GM18507 (cell line): ENCODE results near the gene SSUH2.

ENCODE experiments used
- DNase-seq: peaks from one replicate; pipeline ENCODE4 v3.0.0; 2011; ENCODE audit warnings: low read depth; ENCODE audit not compliant: insufficient read length; ENCODE audit errors: extremely low spot score
- FAIRE-seq: peaks from 2 replicates; lab custom pipeline; 2011; peaks lifted over from hg19 to GRCh38; lab: Jason Lieb, UNC

SSUH2 gene

DNA sequence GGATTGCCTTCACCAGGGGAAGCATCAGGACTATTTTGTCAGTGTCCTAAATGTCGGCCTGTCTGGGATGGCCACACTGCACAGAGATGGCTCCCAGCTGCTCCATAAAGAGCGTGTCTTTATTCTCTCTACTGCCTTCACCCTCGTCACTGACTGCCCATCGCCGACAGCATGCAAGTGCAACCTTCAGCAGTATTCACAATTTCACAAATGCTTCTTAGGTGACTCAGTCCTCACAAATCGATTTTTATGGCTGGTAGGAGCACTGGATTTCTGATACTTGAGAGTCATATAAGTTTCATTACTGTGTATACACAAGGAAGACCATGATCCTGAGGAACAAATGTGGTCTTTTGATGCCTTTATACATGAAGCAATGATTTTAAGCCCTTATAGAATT, 1.1 kb upstream of the SSUH2 start:
- DNase-seq (no peak), FAIRE-seq (no peak)

DNA sequence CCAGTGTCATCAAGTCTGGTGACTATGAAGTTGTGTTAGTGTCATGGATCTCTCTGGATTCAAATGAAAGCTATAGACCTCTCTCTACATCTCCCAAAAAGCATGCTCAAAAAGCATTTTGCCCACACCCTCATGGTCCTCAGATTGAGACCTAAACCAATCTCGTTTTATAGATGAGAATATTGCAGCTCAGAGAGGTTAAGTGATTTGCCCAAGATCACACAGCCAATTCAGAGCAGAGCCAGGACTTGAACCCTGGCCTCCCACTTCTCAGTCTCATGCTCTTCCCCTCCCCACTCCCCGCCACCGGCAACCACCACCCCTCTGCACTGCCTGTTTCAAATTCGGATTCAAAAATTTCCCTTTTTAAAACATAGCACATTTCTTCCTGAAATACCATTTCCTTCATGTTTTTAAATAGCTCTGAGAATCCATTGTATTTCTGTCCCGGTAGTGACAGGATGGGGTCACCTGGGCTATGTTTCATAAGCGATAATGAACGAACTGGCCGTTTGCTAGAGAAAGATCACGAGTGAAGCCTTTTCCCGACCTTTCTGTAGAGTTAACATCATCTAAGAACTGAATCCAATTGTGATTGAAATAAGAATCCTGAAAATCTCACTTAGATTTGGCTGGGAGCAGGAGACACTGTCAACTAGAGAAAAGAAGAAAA, 769 bp downstream of the SSUH2 start:
- no peak for DNase-seq
- no peak for FAIRE-seq

DNA sequence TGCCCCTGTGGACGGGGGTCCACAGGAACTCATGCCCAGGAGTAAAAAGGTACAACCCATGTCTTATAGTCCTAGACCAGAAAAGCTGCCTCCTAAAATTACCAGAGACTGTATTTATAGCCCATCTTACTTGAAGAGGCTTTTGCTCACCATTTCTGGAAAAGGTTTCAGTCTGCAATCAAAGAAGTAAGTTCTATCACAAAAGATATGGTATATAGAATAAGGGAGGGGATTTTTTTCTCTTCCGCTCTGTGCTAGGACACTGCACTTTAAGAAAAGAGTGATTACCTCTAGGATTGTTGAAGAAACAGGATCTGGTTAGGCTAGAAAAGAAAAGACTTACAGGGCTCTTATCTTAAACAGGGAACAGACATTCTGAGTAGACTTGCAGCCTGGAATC, 2.6 kb downstream of the SSUH2 start:
- no peak for DNase-seq
- no peak for FAIRE-seq

- DNase-seq = no peak
- no peak for FAIRE-seq
Measured at GRCh38 chr3:8641472-8641871, 3.1 kb downstream of the SSUH2 start.

DNA sequence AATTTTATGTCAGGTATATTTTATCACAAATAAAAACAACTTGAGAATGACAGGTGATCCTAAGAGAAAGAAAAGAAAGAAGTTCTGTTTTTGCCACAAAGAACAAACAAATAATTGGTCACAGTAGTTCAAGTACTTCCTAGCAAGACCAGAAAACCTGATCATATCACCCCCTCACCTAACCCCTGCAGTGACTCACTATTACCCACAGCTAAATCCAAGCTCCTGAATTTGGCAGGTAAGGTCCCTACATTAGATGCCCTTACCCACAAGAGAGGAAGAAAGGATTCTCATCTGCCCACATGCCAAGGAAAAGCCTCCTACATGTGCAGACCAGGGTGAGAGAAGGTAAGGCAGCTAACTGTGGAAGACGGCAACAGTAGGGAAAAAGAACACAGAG, 4.4 kb downstream of the SSUH2 start:
- DNase-seq (no peak), FAIRE-seq (no peak)

- no peak for FAIRE-seq
- no peak for DNase-seq
Measured at GRCh38 chr3:8639659-8640000, 5.0 kb downstream of the SSUH2 start.

DNA sequence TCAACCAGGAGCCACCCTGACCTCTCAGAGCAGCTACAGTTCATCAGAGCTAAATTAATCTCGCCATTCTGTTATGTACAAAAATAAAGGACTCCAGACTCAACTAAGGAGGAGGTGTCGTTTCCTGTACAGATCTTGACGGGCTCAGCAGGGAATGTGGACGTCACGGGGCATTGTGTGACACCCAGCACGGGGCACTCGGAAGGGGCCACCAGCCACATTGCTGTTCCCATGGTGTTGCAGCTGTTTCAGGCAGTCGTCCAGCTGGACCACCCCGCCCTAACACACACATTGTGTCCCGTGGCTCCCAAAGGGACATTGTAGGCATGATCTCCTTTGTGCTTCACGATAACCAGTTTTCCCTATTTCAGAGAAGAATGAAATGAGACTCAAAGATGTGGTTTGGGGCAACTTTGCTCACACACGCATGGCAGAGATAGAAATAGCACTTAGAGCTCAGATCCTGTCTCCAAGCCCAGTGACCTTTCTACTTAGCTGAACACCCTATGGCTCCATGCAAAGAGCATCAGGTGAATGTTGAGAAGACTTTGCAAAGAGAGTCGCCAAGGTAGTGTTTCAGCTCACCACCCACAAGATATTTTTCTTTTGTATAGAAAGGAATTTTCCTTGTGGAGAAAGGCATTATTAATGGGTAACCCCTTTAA, 5.5 kb downstream of the SSUH2 start:
- DNase-seq = no peak
- FAIRE-seq = no peak

GRCh38 chr3:8637348-8637747, 7.2 kb downstream of the SSUH2 start:
- DNase-seq (no peak), FAIRE-seq (no peak)

DNA sequence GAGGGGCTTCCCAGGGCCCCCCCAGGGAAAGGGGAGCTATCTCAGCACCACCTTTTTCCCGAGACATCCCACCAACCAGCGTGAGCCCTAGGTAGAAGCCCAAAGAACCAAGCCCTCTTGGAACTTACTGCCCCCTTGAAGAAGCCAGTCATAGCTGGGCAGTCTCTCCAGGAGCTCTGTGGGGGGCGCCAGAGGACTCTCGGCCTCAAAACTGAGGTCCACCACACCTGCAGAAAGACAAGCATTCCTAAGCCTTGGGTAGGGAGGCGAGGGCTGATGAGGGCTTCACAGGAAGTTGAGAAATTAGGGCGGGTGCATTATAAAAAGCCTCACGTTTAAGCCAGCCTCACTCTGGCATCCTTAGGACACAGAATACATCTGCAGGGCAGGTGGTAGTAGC, 9.0 kb downstream of the SSUH2 start:
- FAIRE-seq = no peak

GRCh38 chr3:8635125-8635524, 9.5 kb downstream of the SSUH2 start:
- FAIRE-seq (no peak), DNase-seq (no peak)

More for the DNA sequence above, 9.0 kb downstream of the SSUH2 start:
- DNase-seq = no peak

GRCh38 chr3:8632402-8633237, 12.0 kb downstream of the SSUH2 start:
- DNase-seq = no peak
- no peak for FAIRE-seq

GRCh38 chr3:8631661-8632060, 12.9 kb downstream of the SSUH2 start:
- no peak for DNase-seq
- no peak for FAIRE-seq

- no peak for DNase-seq
- no peak for FAIRE-seq
Measured at GRCh38 chr3:8629151-8630021, 15.2 kb downstream of the SSUH2 start.

DNA sequence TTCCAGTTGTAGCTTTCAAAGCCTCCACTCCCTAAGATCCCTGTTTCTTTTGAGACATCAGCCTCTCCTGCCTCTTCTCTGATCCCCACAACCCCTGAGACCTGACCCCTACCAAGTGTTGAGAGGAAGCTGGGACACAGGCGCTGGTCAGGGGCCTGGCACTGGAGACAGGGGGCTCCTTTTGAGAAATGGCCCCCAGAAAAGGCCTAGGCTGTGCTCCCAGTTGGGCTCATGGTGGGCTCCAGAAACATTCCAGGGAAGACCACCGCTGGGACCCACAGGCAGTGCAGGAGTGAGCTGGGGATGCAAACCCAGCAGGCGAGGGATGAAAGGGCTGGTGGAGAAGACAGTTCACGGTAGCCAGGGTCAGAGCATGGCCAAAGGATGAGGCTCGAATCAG, 16.6 kb downstream of the SSUH2 start:
- DNase-seq (no peak), FAIRE-seq (no peak)

DNA sequence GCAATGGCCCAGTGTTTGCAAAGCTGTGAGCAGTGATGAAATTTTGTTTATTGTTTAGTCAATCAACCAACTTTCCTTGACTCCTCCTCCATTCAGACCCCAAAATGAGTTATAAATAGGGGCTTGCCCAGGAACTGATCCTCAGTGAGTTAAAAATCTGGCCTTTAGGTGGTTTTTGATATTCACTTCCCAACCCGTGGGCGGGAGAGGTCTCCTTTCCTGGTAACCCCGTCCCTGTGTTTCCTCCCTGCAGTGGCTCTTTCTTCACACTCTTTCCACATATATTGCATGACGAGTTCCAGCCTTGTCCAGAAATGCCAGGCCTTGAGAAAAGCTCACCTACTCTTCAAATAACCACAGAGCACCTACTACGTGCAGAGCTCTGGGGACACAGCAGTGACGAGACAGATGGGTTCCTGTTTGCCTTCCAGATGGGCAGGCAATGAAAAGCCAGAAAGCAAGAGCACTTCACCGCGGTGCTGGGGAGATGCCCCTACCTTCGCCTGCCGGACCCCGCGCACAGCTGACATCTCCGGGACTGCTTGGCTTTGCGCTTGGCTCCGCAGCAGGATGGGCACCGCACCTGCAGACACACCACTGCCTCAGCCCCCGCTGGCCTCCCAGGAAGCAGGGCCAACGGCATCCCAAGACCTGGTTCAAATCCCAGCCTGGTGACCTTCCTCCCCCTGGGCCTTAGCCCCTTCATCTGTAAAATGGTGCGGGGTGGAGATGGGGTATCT, 17.2 kb downstream of the SSUH2 start:
- DNase-seq = no peak
- FAIRE-seq = no peak

DNA sequence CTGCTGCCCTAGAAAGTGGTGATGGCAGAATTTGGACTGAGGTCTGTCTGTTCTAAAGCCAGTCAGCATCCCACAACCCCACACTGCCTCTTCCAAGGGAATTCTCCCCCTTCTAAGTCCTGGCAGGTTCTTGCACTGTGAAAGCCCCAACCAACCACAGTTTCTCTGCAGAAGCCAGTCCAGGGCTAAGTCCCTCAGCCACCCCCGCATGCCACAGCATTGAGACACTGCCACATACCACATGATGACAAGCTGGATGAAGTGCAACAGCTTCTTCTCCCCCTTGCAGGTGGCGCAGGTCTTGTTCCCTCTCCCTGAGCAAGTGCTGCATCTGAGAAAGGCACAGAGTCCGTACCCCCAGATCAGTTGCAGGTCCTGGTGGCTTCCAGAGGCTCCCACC, 18.6 kb downstream of the SSUH2 start:
- no peak for FAIRE-seq
- DNase-seq = no peak

DNA sequence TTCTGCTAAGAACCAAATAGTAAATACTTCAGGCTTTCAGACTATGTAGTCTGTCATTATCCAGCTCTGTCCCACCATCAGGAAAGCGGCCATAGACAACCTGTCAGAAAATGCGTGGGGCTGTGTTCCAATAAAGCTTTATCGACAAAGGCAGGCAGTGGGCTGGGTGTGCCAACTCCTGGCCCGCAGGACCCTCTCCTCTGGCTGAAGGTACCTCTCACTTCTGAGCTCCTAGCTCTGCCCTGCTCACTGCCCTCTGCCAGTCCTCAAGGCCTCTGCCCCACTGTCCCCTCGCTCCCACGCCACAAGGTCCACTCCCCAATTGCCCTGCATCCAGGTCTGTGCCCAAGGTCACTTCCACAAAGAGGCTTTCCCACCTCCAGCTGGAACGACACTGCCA, 20.0 kb downstream of the SSUH2 start:
- no peak for FAIRE-seq
- no peak for DNase-seq

DNA sequence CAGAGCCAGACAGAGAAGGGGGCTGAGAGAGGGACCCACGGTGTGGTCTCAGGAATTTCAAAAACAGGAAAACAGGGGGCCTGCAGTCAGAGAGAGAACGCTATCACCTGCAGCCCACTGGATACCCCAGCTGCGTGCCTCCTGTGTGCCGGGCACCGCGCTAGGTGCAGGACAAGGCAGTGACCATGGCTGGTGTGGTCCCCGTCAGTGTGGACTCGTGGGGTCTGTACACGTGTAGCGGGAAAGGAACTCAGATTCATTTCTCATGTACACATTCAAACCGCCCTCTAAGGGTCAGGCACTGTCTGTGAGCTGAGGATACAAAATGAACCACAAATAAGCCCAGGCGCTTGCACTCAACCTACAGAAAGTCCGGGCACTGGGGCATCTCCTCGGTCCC, 20.9 kb downstream of the SSUH2 start:
- DNase-seq (no peak), FAIRE-seq (no peak)
